Brain microvascular endothelial cell (primary cell): Measurements from ENCODE around the gene HOGA1.

Experiments used
- DNase-seq: peaks from one replicate; pipeline ENCODE4 v3.0.0-alpha.2; 2020
- H3K27ac ChIP-seq: fragments of 250-450 bp; sonication (Bioruptor Pico); 2 replicates; pipeline ENCODE4 v1.5.1; 2020; ENCODE audit warnings: mild to moderate bottlenecking, moderate library complexity
- H3K27me3 ChIP-seq: fragments of 250-450 bp; sonication (Bioruptor Pico); replicated peaks from 2 replicates; pipeline ENCODE4 v1.5.1; 2020; ENCODE audit warnings: mild to moderate bottlenecking
- H3K36me3 ChIP-seq: fragments of 250-450 bp; sonication (Bioruptor Pico); replicated peaks from 2 replicates; pipeline ENCODE4 v1.5.1; 2020; ENCODE audit warnings: mild to moderate bottlenecking
- H3K4me3 ChIP-seq: 2 replicates; pipeline ENCODE4 v1.5.1; 2011; ENCODE audit warnings: low read depth, mild to moderate bottlenecking, control low read depth, low read length, moderate library complexity
- CTCF ChIP-seq: IDR thresholded peaks from 2 replicates; pipeline ENCODE4 v1.5.1; 2011; ENCODE audit warnings: low read depth, mild to moderate bottlenecking, moderate library complexity, low read length, control low read depth, inconsistent platforms; ENCODE audit errors: missing control alignments
- in situ Hi-C: cut with HindIII; loops from 2 replicates; pipeline ENCODE4 v1.10.0; 2017; ENCODE audit warnings: low sequenced_read_pairs, low pct_ligation_motif_present

The HOGA1 gene

GRCh38 chr10:97590748-97591495 is 6.7 kb downstream of the HOGA1 start:
- TF ChIP-seq CTCF = no peak
- Histone ChIP-seq H3K4me3 (no peak overlapping the region), H3K36me3 (no peaks in the 10 kb centered on the region), H3K27me3 (no peaks in the 10 kb centered on the region), H3K27ac (no peak overlapping the region)
- no peak for DNase-seq
- in situ Hi-C loops = no loop called here

- H3K27ac ChIP-seq = no peak overlapping the region
- no peaks in the 10 kb centered on the region for H3K27me3 ChIP-seq
- H3K4me3 ChIP-seq = no peak overlapping the region
- no peaks in the 10 kb centered on the region for H3K36me3 ChIP-seq
- no peak for TF ChIP-seq CTCF
- in situ Hi-C loops = no loop called here
- peak; percentile 5 for DNase-seq
Observed at GRCh38 chr10:97593421-97593820, 9.2 kb downstream of the HOGA1 start.

GRCh38 chr10:97596101-97597082 is 12.2 kb downstream of the HOGA1 start:
- in situ Hi-C loops = no loop called here
- peak; percentile 76 for DNase-seq
- Histone ChIP-seq H3K36me3 (no peaks in the 10 kb centered on the region), H3K4me3 (no peak overlapping the region), H3K27me3 (no peaks in the 10 kb centered on the region), H3K27ac (peak overlapping the region; percentile 76)
- TF ChIP-seq CTCF = peak; percentile 27

GRCh38 chr10:97597778-97598177 is 13.6 kb downstream of the HOGA1 start:
- no peak for TF ChIP-seq CTCF
- H3K27me3 ChIP-seq = no peaks in the 10 kb centered on the region
- no peak overlapping the region for H3K4me3 ChIP-seq
- no peak for DNase-seq
- in situ Hi-C loops = no loop called here
- no peaks in the 10 kb centered on the region for H3K36me3 ChIP-seq
- no peak overlapping the region for H3K27ac ChIP-seq

- H3K27ac ChIP-seq = no peak overlapping the region
- in situ Hi-C loops = no loop called here
- no peak for TF ChIP-seq CTCF
- H3K36me3 ChIP-seq = no peaks in the 10 kb centered on the region
- no peaks in the 10 kb centered on the region for H3K27me3 ChIP-seq
- no peak overlapping the region for H3K4me3 ChIP-seq
- no peak for DNase-seq
Observed at GRCh38 chr10:97598407-97599271, 14.4 kb downstream of the HOGA1 start.
